ENCODE data around the gene PRICKLE2. TPM values are rescaled to one million over a fixed set of nuclear protein-coding genes. Genes with fewer than 3 reads are reported as not detected.

The PRICKLE2 gene
- total and polyA plus RNA-seq, 2 experiments from 2014 or later: 1.1 to 12.5 TPM

GRCh38 chr3:64141476-64141875 is 83.8 kb downstream of the PRICKLE2 start:
- H3K4me2 ChIP-seq: no peak overlapping the region
- Mint-ChIP-seq H3K9me3 (no peaks in the 10 kb centered on the region), H3K27me3 (ENCODE audit: insufficient read depth, low read depth, poor library complexity) (peaks cover 8% of the 10 kb centered on the region), H3K27ac (no peak overlapping the region), H3K36me3 (ENCODE audit: low read depth) (peaks cover 6% of the 10 kb centered on the region; the same call in 1 of the 3 replicates), H3K4me3 (no peak overlapping the region), H3K4me1 (peaks cover 8% of the 10 kb centered on the region)
- no peaks in the 10 kb centered on the region for H3K79me2 ChIP-seq (replicated peaks; ENCODE audit: insufficient read depth)
- H3F3A ChIP-seq (replicated peaks; ENCODE audit: low read depth): no peaks in the 10 kb centered on the region
- H3K27ac ChIP-seq (ENCODE audit: low read depth): no peak overlapping the region
- no peaks in the 10 kb centered on the region for H3K4me1 ChIP-seq (ENCODE audit: insufficient read depth)
- no peak for DNase-seq (ENCODE audit: low spot score)
- H4K20me1 ChIP-seq (replicated peaks; ENCODE audit: insufficient read depth): no peaks in the 10 kb centered on the region
- no peak overlapping the region for H3K4me3 ChIP-seq
- H3K9me2 ChIP-seq (ENCODE audit: insufficient read depth): no peaks in the 10 kb centered on the region; the same call in 1 of the 2 replicates
- ATAC-seq: no peak
- H3K27me3 ChIP-seq (ENCODE audit: insufficient read depth): no peaks in the 10 kb centered on the region
- no peaks in the 10 kb centered on the region for H3K36me3 ChIP-seq (ENCODE audit: insufficient read depth)
- no peak overlapping the region for H2AFZ ChIP-seq
- TF ChIP-seq STAT1 (IDR thresholded peaks at IDR 0.05; ENCODE audit: unreplicated experiment) (no peak), EZH2 (IDR thresholded peaks at IDR 0.05; ENCODE audit: low read depth, unreplicated experiment) (no peak), NANOG (IDR thresholded peaks at IDR 0.05; ENCODE audit: borderline replicate concordance) (no peak)

- Mint-ChIP-seq H3K4me1 (peaks cover 8% of the 10 kb centered on the region), H3K9me3 (no peaks in the 10 kb centered on the region), H3K27me3 (ENCODE audit: insufficient read depth, low read depth, poor library complexity) (peaks cover 8% of the 10 kb centered on the region), H3K36me3 (ENCODE audit: low read depth) (no peaks in the 10 kb centered on the region), H3K27ac (no peak overlapping the region), H3K4me3 (no peak overlapping the region)
- H3K27me3 ChIP-seq (ENCODE audit: insufficient read depth): no peaks in the 10 kb centered on the region
- no peaks in the 10 kb centered on the region for H3K79me2 ChIP-seq (replicated peaks; ENCODE audit: insufficient read depth)
- no peaks in the 10 kb centered on the region; the same call in 1 of the 2 replicates for H3K9me2 ChIP-seq (ENCODE audit: insufficient read depth)
- H3K4me3 ChIP-seq: no peak overlapping the region
- ATAC-seq: no peak
- no peaks in the 10 kb centered on the region for H4K20me1 ChIP-seq (replicated peaks; ENCODE audit: insufficient read depth)
- H3F3A ChIP-seq (replicated peaks; ENCODE audit: low read depth): no peaks in the 10 kb centered on the region
- no peak overlapping the region for H2AFZ ChIP-seq
- no peaks in the 10 kb centered on the region for H3K4me1 ChIP-seq (ENCODE audit: insufficient read depth)
- no peak overlapping the region for H3K27ac ChIP-seq (ENCODE audit: low read depth)
- no peak for DNase-seq (ENCODE audit: low spot score)
- no peaks in the 10 kb centered on the region for H3K36me3 ChIP-seq (ENCODE audit: insufficient read depth)
- no peak overlapping the region for H3K4me2 ChIP-seq
- no peak for TF ChIP-seq ETS1 (IDR thresholded peaks at IDR 0.05)
- no peak for TF ChIP-seq ZNF331 (CRISPR knock-in tag; IDR thresholded peaks at IDR 0.05; ENCODE audit: low read depth)
- no peak for TF ChIP-seq CTCF (conservative IDR thresholded peaks at IDR 0.05; ENCODE audit: low read depth in 2 of 2)
- TF ChIP-seq ZNF462 (CRISPR knock-in tag; IDR thresholded peaks at IDR 0.05): no peak
- TF ChIP-seq POLR2AphosphoS5 (IDR thresholded peaks at IDR 0.05; ENCODE audit: low read depth): no peak
- TF ChIP-seq JUNB (IDR thresholded peaks at IDR 0.05; ENCODE audit: unreplicated experiment): no peak
- TF ChIP-seq NANOG (IDR thresholded peaks at IDR 0.05; ENCODE audit: borderline replicate concordance): no peak
- TF ChIP-seq REST (IDR thresholded peaks at IDR 0.05; ENCODE audit: unreplicated experiment): no peak
Measured at GRCh38 chr3:64140651-64141050, 84.6 kb downstream of the PRICKLE2 start.

Measured in GM23338 (cell line).